ENCODE data around the gene DMBX1. TPM values are rescaled to one million over a fixed set of nuclear protein-coding genes. Genes with fewer than 3 reads are reported as not detected.
A peak's percentile ranks its signal among the peaks of the same experiment; 100 is the strongest.

DMBX1 gene
- total RNA-seq, 1 experiment from 2014 or later = 0.79 TPM

DNA sequence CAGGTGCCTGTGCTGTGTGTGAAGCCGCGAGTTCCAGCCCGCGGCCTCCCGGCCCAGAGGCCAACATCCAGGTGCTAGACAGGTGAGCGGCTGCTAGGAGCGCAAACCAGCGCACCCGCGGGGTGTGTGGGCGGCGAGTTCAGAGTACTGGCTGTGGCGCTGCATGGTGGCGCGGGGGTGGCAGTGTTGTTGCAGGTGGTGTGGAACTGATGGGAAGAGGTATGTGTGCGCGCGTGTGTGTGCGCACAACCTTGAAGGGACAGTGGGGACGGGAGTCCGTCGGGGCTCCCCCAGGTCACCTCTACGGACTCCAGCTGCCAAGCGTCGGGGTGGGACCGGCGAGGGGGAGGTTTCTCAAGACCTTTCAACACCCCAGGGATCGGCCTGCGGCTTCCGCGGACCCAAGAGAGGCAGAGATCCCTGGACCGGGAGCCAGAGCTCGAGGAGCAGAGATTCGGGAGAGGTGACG lies 433 bp upstream of the DMBX1 start:
- peaks cover 48% of the 10 kb centered on the region for H3K27me3 ChIP-seq (ENCODE audit: insufficient read depth, low read depth)
- CTCF ChIA-PET = no interaction called here
- peak overlapping the region; percentile 99 for H3K4me2 ChIP-seq
- no peak for DNase-seq
- no peaks in the 10 kb centered on the region for H3K36me3 ChIP-seq (ENCODE audit: low read depth)
- no peak overlapping the region for H3K27ac ChIP-seq
- TF ChIP-seq EZH2 (IDR thresholded peaks at IDR 0.05; ENCODE audit: low read depth) = peak; percentile 91; the same call in 1 of the 2 replicates
- TF ChIP-seq, protein P1, sequence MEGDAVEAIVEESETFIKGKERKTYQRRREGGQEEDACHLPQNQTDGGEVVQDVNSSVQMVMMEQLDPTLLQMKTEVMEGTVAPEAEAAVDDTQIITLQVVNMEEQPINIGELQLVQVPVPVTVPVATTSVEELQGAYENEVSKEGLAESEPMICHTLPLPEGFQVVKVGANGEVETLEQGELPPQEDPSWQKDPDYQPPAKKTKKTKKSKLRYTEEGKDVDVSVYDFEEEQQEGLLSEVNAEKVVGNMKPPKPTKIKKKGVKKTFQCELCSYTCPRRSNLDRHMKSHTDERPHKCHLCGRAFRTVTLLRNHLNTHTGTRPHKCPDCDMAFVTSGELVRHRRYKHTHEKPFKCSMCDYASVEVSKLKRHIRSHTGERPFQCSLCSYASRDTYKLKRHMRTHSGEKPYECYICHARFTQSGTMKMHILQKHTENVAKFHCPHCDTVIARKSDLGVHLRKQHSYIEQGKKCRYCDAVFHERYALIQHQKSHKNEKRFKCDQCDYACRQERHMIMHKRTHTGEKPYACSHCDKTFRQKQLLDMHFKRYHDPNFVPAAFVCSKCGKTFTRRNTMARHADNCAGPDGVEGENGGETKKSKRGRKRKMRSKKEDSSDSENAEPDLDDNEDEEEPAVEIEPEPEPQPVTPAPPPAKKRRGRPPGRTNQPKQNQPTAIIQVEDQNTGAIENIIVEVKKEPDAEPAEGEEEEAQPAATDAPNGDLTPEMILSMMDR (conservative IDR thresholded peaks at IDR 0.05) = no peak
- intact Hi-C loops (cut with micrococcal nuclease; ENCODE audit: unreplicated experiment) = loop anchor here (1.0 to 2.0 kb wide), 2 partner anchors 28 to 31 kb away; no protein-coding TSS in a partner anchor
- H3K9me2 ChIP-seq (ENCODE audit: insufficient read depth) = no peaks in the 10 kb centered on the region
- BruUV-seq (replicated peaks) = no TSS peak
- peak overlapping the region; percentile 69 for H3K4me3 ChIP-seq
- POLR2A ChIA-PET (ENCODE audit: unreplicated experiment) = no interaction called here
- H3F3A ChIP-seq (ENCODE audit: insufficient read depth, low read depth) = no peaks in the 10 kb centered on the region
- no peaks in the 10 kb centered on the region for H3K9me3 ChIP-seq (ENCODE audit: insufficient read depth, low read depth)
- 0 out of 2 replicates have a peak, but pooled peaks cover 6% of the 10 kb centered on the region for H3K4me1 ChIP-seq (replicated peaks; ENCODE audit: insufficient read depth)
- H3K79me2 ChIP-seq (ENCODE audit: low read depth) = no peaks in the 10 kb centered on the region
- H4K20me1 ChIP-seq (ENCODE audit: insufficient read depth) = no peaks in the 10 kb centered on the region
- peak overlapping the region; percentile 87 for H2AFZ ChIP-seq

DNA sequence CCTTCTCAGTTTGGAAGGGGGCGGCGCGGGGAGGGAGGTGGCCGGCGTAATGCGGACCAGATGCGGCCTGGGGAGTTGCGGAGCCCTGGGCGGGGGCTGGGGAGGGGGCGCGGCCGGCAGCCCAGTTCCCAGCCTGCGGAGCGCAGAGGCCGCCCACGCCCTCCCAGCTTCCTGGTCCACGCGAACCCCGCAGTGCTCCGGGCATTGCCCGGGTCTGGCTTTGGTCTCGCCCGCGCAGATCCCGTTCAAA lies 695 bp downstream of the DMBX1 start:
- no peak for DNase-seq
- Histone ChIP-seq H3K4me2 (peak overlapping the region; percentile 99), H3F3A (ENCODE audit: insufficient read depth, low read depth) (no peaks in the 10 kb centered on the region), H3K9me2 (ENCODE audit: insufficient read depth) (no peaks in the 10 kb centered on the region), H3K9me3 (ENCODE audit: insufficient read depth, low read depth) (no peaks in the 10 kb centered on the region), H3K36me3 (ENCODE audit: low read depth) (no peaks in the 10 kb centered on the region), H3K79me2 (ENCODE audit: low read depth) (no peaks in the 10 kb centered on the region), H4K20me1 (ENCODE audit: insufficient read depth) (no peaks in the 10 kb centered on the region), H3K4me1 (replicated peaks; ENCODE audit: insufficient read depth) (0 out of 2 replicates have a peak, but pooled peaks cover 6% of the 10 kb centered on the region), H3K27ac (no peak overlapping the region), H3K27me3 (ENCODE audit: insufficient read depth, low read depth) (peaks cover 48% of the 10 kb centered on the region), H3K4me3 (peak overlapping the region; percentile 69; the same call in 1 of the 2 replicates), H2AFZ (0 out of 2 replicates have a peak overlapping the region, but pooled peaks have one; percentile 87)
- no TSS peak for BruUV-seq (replicated peaks)
- POLR2A ChIA-PET (ENCODE audit: unreplicated experiment) = no interaction called here
- CTCF ChIA-PET = no interaction called here
- intact Hi-C loops (cut with micrococcal nuclease; ENCODE audit: unreplicated experiment) = no loop called here
- TF ChIP-seq, protein P1 (conservative IDR thresholded peaks at IDR 0.05) = no peak
- no peak for TF ChIP-seq EZH2 (IDR thresholded peaks at IDR 0.05; ENCODE audit: low read depth)

DNA sequence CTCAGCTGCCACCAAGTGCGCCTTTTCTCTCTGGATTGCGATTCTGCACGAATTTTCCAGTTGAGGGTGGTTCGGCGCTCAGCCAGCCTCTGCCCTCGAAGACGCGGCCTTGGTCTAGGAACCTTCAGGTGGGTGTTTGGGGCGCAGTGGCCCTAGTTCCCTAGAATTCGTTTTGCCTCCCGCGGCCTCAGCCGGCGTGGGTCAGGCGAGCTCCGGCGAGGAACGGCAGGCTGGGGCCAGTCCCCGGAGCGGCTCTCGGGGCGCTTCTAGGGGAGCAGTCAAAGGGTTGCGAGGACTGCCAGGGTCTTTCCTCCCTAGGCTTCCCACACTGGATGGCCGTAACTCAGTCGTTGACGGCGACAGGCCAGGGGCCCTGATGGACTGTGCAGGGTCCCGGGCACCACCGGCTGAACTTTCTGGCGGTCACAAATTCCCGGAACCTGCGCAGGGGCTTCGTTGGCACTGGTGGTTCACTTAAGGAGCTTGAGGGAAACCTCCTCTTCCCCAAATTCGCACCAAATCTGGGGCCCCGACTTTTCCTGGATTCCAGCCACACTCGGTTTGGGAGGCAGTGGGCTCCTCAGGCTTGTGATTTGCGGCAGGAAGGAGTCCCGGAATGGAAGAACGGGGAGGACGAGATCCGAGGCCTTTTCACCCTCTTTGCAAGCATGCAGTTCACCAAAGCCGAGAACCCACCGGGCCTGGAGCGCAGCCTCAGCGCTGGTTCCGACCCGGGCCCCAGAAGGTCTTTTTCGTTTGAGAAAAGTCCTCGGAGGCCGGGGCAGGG lies 1.2 kb downstream of the DMBX1 start:
- ChIA-PET CTCF (no interaction called here), POLR2A (ENCODE audit: unreplicated experiment) (no interaction called here)
- TF ChIP-seq EZH2 (IDR thresholded peaks at IDR 0.05; ENCODE audit: low read depth) = no peak
- TF ChIP-seq, protein P1 (conservative IDR thresholded peaks at IDR 0.05) = no peak
- Histone ChIP-seq H3K4me3 (no peak overlapping the region), H3K27ac (no peak overlapping the region), H3K9me3 (ENCODE audit: insufficient read depth, low read depth) (no peaks in the 10 kb centered on the region), H3K27me3 (ENCODE audit: insufficient read depth, low read depth) (peaks cover 48% of the 10 kb centered on the region), H3K4me2 (peak overlapping the region; percentile 99; the same call in 1 of the 2 replicates), H2AFZ (no peak overlapping the region), H3K4me1 (replicated peaks; ENCODE audit: insufficient read depth) (0 out of 2 replicates have a peak, but pooled peaks cover 6% of the 10 kb centered on the region), H3F3A (ENCODE audit: insufficient read depth, low read depth) (no peaks in the 10 kb centered on the region), H3K9me2 (ENCODE audit: insufficient read depth) (no peaks in the 10 kb centered on the region), H4K20me1 (ENCODE audit: insufficient read depth) (no peaks in the 10 kb centered on the region), H3K36me3 (ENCODE audit: low read depth) (no peaks in the 10 kb centered on the region), H3K79me2 (ENCODE audit: low read depth) (no peaks in the 10 kb centered on the region)
- no peak for DNase-seq
- no TSS peak for BruUV-seq (replicated peaks)
- intact Hi-C loops (cut with micrococcal nuclease; ENCODE audit: unreplicated experiment) = no loop called here
